ENCODE measurements around the gene RASA4B. TPM values are rescaled to one million over a fixed set of nuclear protein-coding genes. Genes with fewer than 3 reads are reported as not detected.
"Not testable (repeated sequence)": the region's sequence is repeated elsewhere in the genome, so short reads cannot be mapped to it uniquely, and the experiment has no call there.

RASA4B gene
- 7.8 and 9.3 TPM in 2 replicates for polyA plus RNA-seq (2014; cell fraction: cytosol; rRNA removed)
- 14.5 and 19.7 TPM in 2 replicates for polyA plus RNA-seq (2014; cell fraction: nucleus; rRNA removed)

DNA sequence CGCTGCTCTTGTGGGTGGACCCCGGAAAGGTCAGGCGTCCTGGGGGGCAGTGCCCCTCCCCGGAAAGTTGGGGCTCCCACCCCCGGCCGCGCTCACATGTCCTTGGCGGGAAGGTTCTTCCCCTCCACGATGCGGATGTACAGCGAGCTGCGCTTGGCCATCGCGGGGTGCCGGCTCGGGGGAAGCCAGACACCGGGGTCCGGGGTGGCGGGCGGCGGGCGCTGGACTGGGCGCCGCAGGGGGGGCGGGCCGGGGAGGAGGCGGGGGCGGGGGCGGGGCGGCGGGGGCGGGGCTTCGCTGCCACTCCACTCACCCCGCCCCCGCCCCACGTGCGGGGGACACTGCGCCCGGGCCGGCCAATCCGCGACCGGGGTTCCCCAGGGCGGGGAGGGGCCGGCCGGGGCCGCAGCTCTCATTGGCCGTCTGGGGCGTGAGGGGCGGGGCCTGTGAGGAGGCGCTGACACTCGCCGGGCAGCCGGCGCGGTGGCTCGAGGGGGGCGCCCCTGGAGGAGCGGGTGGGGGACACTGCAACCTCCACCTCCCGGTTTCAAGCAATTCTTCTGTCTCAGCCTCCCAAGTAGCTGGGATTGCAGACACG lies at the start of gene RASA4B:
Gene RASA4B, minus strand, starts transcription at position 228 of the 598 bp plus-strand sequence. Its CDS starts 67 bp downstream, at position 161.
- peak; percentile 0 for DNase-seq (ENCODE audit: low spot score)

DNA sequence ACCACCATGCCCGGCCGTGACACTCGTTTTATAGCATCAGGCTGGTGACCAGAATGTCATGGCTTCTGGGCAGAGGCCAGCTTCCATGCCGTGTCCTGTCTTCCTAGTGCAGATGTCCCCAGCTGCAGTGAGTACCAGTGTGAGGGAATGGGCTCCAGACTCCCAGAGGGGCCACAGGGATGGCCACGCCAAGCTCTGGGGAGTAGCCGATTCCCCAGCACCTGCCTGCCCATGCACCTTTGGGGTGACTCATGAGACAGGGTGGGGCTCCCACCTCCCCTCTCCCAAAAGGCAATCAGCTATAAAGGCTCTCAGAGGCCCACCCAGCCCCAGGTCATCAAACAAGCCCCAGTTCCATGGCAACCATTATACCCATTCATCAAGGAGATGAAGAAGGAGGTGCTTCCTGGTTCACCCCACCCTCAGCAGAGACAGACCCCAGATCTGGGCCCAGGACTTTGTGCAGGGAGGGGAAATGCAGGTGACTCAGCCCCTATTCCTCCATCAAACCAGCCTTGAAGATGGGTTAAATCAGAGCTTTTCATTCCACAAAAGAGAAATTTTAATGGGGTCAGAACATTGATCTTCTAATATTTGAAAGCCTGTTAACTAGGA lies 33.3 kb upstream of the RASA4B start, which contains the start of gene SPDYE2:
Gene SPDYE2, plus strand, starts transcription at position 419 of the 615 bp plus-strand sequence. CDS start 2,030 bp downstream, outside the sequence.
- not testable (repeated sequence) for DNase-seq (ENCODE audit: low spot score)

DNA sequence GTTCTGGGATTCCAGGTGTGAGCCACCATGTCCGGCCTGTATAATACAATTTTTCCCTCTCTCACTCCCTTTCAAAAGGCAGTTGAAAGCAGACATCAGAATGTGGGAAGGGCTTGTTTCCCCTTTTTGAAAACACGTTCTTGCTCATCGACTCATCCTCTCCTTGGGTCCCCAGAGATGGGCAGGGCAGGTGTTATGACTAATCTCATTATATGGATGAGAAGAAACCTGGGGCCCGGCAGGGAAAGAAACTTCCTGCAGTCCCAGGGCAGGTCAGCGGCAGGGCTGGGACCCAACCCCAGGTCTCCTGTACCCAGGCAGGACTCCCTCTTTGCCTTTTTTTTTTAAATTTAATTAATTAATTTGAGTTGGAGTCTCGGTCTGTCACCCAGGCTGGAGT lies 28.8 kb upstream of the RASA4B start:
- DNase-seq (ENCODE audit: low spot score) = not testable (repeated sequence)

DNA sequence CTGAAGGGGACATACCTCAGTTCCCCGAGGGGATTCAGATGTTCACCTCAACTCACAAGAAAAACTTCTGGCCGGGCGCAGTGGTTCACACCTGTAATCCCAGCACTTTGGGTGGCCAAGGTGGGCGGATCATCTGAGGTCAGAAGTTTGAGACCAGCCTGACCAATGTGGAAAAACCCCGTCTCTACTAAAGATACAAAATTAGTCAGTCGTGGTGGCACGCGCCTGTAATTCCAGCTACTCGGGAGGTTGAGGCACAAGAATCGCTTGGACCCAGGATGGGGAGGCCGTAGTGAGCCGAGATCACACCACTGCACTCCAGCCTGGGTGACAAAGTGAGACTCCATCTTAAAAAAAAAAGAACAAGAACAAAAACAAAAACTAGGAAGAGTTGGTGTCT lies 27.7 kb upstream of the RASA4B start:
- DNase-seq (ENCODE audit: low spot score) = not testable (repeated sequence)

DNA sequence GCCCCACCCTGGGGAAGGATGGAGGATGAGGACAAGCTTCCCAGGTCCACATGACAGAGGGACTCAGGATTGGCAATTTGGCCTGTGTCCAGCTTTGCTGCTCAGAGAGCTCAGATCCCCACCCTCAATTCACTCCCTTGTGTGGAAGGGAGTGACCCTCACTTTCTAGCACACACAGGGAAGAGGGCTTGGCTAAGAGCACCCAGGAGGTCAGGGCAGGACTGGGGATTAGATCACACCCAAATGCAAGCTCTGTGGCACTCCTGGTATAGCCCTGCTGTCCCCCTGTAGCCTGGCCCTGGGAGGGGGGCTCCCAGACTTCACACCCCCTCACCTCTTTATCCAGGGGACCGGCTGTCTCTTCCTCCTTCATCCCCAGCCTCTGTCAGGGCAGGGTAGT lies 26.8 kb upstream of the RASA4B start:
- DNase-seq (ENCODE audit: low spot score) = not testable (repeated sequence)

DNA sequence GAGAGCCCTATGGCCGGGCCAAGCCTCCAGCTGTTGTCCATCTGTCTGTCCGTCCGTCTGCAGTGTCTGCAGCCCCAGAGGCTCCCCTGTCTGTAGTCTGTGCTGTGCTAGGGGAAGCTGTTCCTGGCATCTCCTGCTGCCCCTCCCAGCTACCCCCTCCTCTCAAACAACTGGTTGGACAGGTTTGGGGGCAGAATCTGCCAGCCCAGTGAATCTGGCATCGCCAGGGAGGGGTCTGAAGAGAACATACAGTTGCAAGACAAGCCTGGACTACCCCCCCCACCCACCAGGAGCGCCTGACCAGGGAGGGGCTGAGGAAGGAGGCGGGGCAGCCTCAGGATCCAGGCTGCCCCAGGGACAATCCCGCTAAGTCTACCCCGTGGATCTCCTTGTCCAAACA lies 26.0 kb upstream of the RASA4B start, which contains the start of gene UPK3BL2:
Gene UPK3BL2, minus strand, starts transcription at position 101 of the 400 bp plus-strand sequence. Its CDS starts 60 bp downstream, at position 41.
- not testable (repeated sequence) for DNase-seq (ENCODE audit: low spot score)

DNA sequence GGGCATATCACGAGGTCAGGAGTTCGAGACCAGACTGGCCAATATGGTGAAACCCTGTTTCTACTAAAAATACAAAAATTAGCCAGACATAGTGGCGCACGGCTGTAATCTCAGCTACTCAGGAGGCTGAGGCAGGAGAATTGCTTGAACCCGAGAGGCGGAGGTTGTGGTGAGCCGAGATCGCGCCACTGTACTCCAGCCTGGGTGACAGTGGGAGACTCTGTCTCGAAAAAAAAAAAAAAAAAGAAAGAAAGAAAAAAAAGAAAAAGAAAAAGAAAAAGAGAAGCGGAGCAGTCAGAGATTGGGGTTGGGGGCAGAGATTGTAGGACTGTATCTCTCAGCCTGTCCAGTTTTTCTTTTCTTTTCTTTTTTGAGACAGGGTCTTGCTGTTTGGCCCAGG lies 25.2 kb upstream of the RASA4B start:
- DNase-seq (ENCODE audit: low spot score) = not testable (repeated sequence)

DNA sequence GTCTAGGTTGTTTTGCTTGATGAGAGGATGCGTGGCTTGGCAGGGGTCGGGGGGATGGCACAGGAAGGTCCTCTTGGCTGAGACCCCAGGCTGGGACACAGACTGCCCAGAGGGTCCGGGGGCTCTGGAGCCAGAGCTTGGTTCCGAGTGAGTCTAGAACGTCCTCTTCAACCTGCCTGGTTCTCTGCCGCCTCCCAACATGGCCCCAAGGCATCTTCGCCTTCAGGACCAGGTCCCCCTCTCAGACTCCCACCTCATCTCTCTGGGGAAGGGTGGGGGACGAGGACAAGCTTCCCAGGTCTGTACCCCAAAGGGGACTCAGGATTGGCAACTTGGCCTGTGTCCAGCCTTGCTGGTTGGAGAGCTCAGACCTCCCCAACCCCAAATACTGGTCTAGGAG lies 24.5 kb upstream of the RASA4B start:
- not testable (repeated sequence) for DNase-seq (ENCODE audit: low spot score)

DNA sequence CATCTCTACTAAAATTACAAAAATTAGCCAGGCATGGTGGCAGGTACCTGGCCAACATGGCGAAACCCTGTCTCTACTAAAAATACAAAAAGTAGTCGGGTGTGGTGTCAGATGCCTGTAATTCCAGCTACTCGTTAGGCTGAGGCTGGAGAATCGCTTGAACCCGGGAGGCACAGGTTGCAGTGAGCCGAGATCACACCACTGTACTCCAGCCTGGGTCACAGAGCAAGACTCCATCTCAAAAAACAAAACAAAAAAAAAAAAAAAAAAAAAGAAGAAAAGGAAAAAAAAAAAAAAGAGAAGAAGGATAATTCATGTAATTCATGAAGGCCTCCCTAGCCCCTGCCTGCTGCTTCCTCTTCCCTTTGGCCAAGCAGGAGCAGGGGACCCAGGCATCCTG lies 23.0 kb upstream of the RASA4B start:
- DNase-seq (ENCODE audit: low spot score) = not testable (repeated sequence)

DNA sequence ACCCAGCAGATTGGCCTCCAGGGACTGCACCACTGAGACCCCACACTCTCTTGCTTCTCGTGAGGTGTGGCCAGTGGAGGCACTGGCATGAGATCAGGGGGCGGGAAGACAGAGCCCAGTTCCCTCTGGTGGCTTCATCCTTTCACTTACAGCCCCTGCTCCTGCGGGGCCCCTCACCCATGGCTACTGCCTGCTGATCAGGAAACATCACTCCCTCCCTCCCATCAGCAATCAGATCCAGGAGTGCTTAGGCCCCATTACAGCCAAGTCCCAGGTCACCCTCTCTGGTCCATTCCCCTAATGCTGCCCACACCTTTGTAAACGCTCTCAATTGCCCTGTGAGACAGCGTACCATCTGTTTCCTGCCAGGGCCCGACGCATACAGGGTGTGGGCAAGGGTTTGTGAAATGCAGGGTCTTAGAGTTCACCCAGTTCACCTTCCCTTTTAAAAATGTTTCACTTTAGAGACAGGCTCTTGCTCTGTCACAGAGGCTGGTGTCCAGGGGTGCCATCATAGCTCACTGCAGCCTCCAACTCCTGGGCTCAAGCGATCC lies 17.6 kb upstream of the RASA4B start:
- not testable (repeated sequence) for DNase-seq (ENCODE audit: low spot score)

DNA sequence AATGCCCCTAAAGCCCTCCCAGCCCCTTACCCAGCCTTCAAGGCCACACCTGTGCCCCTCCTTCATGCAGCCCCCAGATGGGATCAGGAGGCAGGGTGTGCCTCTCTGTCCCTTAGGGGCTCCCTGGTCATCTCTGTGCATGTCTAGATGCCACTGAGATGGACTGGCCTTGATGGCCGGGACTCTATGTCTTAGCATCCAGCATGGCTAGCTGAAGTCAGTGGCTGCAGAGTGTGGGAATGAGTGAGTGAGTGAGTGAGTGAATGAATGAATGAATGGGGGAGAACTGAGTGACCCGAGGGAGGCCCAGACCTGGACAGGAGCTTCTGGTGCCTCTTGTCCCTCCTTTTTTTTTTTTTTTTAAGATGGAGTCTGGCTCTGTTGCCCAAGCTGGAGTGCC lies 14.6 kb upstream of the RASA4B start:
- DNase-seq (ENCODE audit: low spot score) = not testable (repeated sequence)

DNA sequence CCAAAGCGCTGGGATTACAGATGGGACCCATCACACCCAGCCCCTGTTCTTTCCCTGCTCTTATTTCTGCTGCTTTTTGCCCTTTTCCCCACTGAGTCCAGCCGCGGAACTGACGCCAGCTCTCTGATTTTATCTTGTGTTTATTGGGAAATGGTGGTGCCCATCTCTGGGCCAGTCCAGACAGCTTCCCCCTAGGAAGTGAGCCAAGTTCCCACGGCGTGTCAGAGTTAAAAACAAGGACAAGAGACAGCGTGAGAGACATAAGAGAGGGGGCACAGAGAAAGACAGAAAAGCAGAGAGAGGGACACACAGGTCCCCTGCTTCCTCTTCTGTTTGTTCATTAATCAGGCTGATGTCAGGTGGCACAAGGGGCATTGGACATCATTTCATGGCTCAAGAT lies 14.0 kb upstream of the RASA4B start:
- not testable (repeated sequence) for DNase-seq (ENCODE audit: low spot score)

DNA sequence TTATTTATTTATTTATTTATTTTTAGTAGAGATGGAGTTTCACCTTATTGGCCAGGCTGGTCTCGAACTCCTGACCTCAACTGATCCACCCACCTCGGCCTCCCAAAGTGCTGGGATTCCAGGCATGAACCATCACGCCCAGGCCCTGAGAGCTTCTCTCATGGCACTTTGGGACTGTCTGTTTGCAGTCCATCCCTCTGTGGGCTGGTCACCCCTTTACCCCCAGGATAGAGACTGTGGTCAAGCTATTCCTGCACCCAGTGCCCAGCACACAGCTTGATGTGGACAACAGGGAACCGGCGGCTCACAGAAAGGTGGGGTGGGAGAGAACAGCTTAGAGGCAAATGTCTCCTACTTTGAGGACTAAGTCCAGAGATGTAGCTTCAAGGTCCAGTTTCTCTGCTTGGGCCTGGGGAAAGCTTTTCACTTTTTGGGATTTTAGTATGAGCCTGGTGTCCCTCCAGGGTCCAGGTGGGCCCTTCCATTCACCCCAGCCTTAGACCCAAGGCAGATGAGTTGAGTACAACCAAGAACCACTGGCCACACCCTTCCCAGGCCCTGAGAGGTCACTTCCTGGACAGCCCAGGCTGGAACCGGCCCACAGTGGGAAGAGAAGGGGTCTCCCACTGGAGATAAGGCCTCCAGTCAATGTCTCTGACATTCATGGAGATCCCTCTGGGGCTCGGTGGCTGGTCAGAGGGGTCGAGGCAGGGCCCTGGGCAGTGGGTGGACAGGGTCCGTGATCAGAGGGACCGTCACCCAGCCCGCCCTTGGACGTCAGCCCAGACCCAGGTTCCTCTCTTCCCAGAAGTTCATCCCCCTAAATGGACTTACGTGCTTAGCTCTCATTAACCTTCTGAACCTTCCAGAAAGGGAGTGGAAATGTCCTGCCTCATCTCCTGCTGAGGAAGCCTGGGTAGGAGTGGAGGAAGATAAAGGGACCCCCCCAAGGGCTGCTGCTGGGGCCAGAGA lies 10.5 kb upstream of the RASA4B start:
- not testable (repeated sequence) for DNase-seq (ENCODE audit: low spot score)

DNA sequence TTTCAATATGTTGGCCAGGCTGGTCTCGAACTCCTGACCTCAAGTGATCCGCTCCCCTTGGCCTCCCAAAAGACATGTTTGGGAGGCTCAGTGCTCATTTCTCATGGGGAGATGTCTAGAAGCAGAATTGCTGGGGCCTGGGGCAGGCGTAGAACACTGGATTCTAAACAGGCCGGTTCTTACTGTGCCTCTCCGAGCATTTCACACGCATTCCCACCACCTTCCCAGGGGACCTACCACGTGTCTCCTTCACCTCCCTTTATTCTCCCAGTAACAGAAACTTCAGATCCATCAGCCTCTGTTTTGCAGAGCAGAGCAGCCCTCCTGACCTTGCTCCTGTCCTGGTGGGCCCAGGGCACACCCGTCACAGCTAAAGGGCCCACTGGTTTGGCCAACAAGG lies 9.6 kb upstream of the RASA4B start:
- not testable (repeated sequence) for DNase-seq (ENCODE audit: low spot score)

DNA sequence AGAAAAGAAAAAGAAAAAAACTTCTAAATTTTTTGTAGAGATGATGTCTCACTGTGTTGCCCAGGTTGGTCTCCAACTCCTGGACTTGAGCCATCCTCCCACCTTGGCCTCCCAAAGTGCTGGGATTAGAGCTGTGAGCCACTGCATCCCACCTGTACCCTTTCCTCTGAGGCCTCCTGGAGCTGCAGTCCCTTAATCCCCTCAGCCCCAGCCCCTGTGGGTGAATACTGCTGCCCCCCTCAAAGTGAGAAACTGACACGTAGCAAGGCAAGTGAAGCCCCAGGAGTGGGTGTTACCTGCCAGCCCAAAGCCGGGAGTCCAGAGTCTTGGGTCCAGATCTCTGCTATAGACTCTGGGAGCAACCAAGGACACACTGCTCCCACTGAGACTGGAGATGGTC lies 7.2 kb upstream of the RASA4B start:
- DNase-seq (ENCODE audit: low spot score) = not testable (repeated sequence)

DNA sequence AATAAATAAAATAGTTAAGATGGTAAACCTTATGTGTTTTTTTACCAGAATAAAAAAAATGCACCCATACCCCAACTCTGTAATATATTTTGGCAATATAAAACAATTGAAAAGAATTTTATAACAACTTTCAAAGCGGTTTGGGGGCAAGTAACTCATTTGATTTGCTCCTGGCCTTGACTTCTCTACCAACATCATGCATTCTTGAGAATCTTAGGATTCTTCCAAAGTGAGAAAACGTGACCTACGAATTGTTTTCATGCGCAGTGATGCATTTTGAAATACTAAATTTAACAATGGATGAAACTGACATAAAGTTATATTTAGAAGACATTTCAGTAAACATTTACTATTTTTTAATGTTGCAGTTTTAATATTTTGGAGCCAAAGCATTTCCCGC lies 3.2 kb upstream of the RASA4B start:
- not testable (repeated sequence) for DNase-seq (ENCODE audit: low spot score)

DNA sequence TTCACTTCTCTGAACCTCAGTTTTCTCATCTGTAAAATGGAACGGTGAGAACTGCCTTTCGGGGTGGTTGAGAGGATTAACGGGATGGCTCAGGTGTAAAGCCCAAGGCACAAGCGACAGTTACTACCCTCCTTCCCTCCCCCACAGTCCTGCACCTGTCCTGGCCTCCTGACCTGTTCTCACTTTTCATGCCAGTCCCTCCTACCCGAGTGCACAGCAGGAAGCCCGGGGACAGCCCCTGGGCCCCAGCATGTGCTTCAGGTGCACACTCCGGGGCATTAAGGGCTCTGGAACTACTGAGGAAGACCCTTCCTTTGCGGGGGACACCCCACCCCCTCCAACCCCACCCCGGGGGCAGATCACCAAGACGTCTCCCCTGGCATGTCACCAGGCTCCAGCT lies 626 bp downstream of the RASA4B start:
- not testable (repeated sequence) for DNase-seq (ENCODE audit: low spot score)

DNA sequence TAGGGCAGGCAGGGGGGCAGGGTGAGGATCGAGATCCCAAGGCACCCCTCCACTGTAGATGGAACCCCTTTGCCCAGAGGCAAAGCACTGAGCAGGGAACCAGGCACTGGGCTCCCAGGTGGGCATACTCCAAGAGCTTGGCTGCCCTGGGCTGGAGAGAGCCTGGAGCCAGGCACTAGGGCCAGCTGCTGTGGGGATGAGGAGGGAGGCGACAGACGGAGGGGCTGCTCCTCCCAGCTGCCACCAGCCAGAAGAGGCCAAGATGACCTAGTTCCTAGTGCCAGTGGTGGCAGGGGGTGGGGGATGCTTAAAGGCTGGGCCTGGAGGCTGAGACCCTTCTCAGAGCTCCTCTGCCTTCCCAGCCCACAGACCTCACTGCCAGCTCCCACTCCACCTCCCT lies 1.7 kb downstream of the RASA4B start:
- DNase-seq (ENCODE audit: low spot score) = not testable (repeated sequence)

DNA sequence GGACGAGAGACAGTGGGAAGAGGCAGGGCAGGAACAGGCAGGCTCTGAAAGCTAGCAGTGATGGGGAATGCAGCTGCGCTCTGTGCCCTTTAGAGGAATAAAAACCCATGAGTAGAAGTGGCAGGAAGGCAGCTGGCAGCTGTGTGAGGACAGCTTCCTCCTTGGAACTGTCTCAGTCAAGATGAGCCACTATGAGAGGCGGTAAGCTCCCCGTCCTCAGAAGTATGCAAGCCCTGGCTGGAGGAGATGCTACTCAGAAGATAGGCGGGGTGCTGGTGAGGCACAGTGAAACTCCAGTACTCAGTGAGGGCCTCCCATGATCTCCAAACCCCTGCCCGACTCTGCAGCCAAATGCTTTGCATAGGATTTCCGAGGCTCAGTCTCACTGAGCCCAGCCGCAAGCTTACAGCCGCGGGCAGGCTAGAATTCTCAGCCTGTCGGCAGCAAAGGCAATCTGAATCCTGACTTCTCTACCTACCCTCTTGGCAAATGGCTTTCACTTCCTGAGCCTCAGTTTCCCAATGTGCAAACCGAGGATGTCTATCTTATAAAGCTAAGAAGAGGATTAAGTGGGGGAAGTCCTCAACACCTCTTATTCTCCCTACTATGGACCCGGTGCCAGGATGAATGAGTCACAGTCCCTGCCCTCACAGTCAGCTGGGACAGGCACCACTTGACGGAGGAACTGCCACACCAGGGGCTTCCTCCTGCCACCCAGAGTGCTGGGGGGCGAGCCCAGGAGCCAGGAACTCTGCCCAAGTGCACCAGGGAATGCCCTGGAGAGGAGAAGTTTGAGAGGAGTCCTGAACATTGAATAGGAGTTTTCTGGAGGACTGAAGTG lies 2.5 kb downstream of the RASA4B start:
- not testable (repeated sequence) for DNase-seq (ENCODE audit: low spot score)

DNA sequence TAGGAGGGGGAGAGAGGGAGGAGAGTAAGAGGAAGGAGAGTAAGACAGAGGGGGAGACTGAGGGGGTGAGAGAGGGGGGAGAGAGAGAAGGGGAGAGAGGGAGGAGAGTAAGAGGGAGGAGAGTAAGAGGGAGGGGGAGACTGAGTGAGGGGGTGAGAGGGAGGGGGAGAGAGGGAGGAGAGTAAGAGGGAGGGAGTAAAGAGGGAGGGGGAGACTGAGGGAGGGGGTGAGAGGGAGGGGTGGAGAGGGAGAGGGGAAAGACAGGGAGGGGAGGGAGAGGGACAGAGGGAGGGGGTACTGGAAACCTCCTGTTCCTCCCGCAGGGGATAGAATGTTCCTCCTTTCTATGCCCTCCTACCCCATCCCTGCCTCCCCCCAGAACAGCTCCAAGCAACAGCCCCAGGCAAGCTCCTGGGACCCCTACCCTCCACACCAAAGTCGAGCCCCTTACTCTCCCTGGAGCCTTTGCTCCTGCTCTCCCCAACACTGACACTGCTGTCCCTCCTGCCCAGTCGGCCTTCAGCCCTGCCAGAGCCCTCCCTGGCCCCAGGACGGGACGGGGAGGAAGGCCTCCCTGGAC lies 4.8 kb downstream of the RASA4B start:
- DNase-seq (ENCODE audit: low spot score) = peak; percentile 81

Measured in SK-N-DZ (cell line).